Neural cell (in vitro differentiated cells): Measurements from ENCODE around the gene ROR1. TPM values are rescaled to one million over a fixed set of nuclear protein-coding genes. Genes with fewer than 3 reads are reported as not detected.

Experiments used
- H2AFZ ChIP-seq: fragments of 200-600, 300-800 bp; sonication (generic), shearing (Covaris generic); 2 replicates; pipeline ENCODE4 v1.6.0; 2014; ENCODE audit warnings: low read depth, mild to moderate bottlenecking, antibody characterized with exemption, low read length, moderate library complexity
- H3F3A ChIP-seq: fragments of 200-600 bp; shearing (Covaris generic); 2 replicates; pipeline ENCODE4 v1.6.1; 2016; ENCODE audit warnings: mild to moderate bottlenecking, moderate library complexity, mixed read lengths, antibody characterized with exemption, low read length; ENCODE audit not compliant: insufficient read depth, poor library complexity, severe bottlenecking
- H3K27ac ChIP-seq: fragments of 200-600, 300-800 bp; sonication (generic), shearing (Covaris generic); 2 replicates; pipeline ENCODE4 v1.5.1; 2014; ENCODE audit warnings: mild to moderate bottlenecking, low read length, moderate library complexity
- H3K27me3 ChIP-seq: fragments of 300-800, 200-600 bp; sonication (generic), shearing (Covaris generic); 2 replicates; pipeline ENCODE4 v1.6.0; 2014; ENCODE audit warnings: mild to moderate bottlenecking, low read depth, low read length, moderate library complexity; ENCODE audit not compliant: insufficient read depth
- H3K36me3 ChIP-seq: fragments of 300-800, 200-600 bp; sonication (generic), shearing (Covaris generic); 2 replicates; pipeline ENCODE4 v1.5.1; 2014; ENCODE audit warnings: mild to moderate bottlenecking, antibody characterized with exemption, low read length, moderate library complexity; ENCODE audit not compliant: insufficient read depth
- H3K4me2 ChIP-seq: fragments of 300-800, 200-600 bp; sonication (generic), shearing (Covaris generic); 2 replicates; pipeline ENCODE4 v1.6.0; 2014; ENCODE audit warnings: mild to moderate bottlenecking, low read length
- H3K4me3 ChIP-seq: fragments of 300-800, 200-600 bp; sonication (generic), shearing (Covaris generic); 2 replicates; pipeline ENCODE4 v1.5.1; 2014; ENCODE audit warnings: mild to moderate bottlenecking, low read length, moderate library complexity
- H3K79me2 ChIP-seq: fragments of 200-600 bp; shearing (Covaris generic); replicated peaks from 2 replicates; pipeline ENCODE4 v1.6.0; 2014; ENCODE audit warnings: mild to moderate bottlenecking, low read length, moderate library complexity; ENCODE audit not compliant: insufficient read depth
- H3K9ac ChIP-seq: fragments of 300-800, 200-600 bp; sonication (generic), shearing (Covaris generic); 2 replicates; pipeline ENCODE4 v1.6.1; 2016; ENCODE audit warnings: mild to moderate bottlenecking, low read length, mixed read lengths
- H3K9me2 ChIP-seq: fragments of 200-600 bp; shearing (Covaris generic); 2 replicates; pipeline ENCODE4 v1.6.1; 2016; ENCODE audit warnings: mild to moderate bottlenecking, low read length, mixed read lengths; ENCODE audit not compliant: insufficient read depth
- H3K9me3 ChIP-seq: fragments of 200-600, 300-800 bp; sonication (generic), shearing (Covaris generic); 2 replicates; pipeline ENCODE4 v1.6.1; 2016; ENCODE audit warnings: mild to moderate bottlenecking, mixed run types, low read length, moderate library complexity, mixed read lengths
- H4K20me1 ChIP-seq: fragments of 200-600 bp; shearing (Covaris generic); 2 replicates; pipeline ENCODE4 v1.6.1; 2016; ENCODE audit warnings: mild to moderate bottlenecking, mixed run types; ENCODE audit not compliant: insufficient read depth
- CTCF ChIP-seq: fragments of 450-650 bp; IDR thresholded peaks from 2 replicates; pipeline ENCODE4 v1.5.1; 2014; ENCODE audit warnings: antibody characterized with exemption, mild to moderate bottlenecking, moderate library complexity; ENCODE audit not compliant: poor library complexity, severe bottlenecking
- EP300 ChIP-seq: fragments of 450-650 bp; conservative IDR thresholded peaks from 2 replicates; pipeline ENCODE4 v1.6.1; 2014; ENCODE audit warnings: antibody characterized with exemption, mild to moderate bottlenecking, moderate library complexity; ENCODE audit not compliant: poor library complexity, severe bottlenecking
- EZH2 ChIP-seq: fragments of 200-600, 300-800 bp; shearing (Covaris generic), sonication (generic); IDR thresholded peaks from 2 replicates; pipeline ENCODE4 v1.6.1; 2014; ENCODE audit warnings: antibody characterized with exemption, low read length, borderline replicate concordance, mild to moderate bottlenecking; ENCODE audit not compliant: insufficient read depth, poor library complexity, severe bottlenecking
- MXI1 ChIP-seq: fragments of 450-650 bp; conservative IDR thresholded peaks from 2 replicates; pipeline ENCODE4 v1.6.1; 2014; ENCODE audit warnings: antibody characterized with exemption, mild to moderate bottlenecking; ENCODE audit not compliant: poor library complexity, severe bottlenecking
- POLR2AphosphoS5 ChIP-seq: IDR thresholded peaks from 2 replicates; pipeline ENCODE4 v1.6.1; 2012
- RAD21 ChIP-seq: fragments of 450-650 bp; conservative IDR thresholded peaks from 2 replicates; pipeline ENCODE4 v1.6.1; 2014; ENCODE audit warnings: antibody characterized with exemption, mild to moderate bottlenecking, moderate library complexity
- REST ChIP-seq: IDR thresholded peaks from 2 replicates; pipeline ENCODE4 v1.6.1; 2012; ENCODE audit warnings: borderline replicate concordance
- SMC3 ChIP-seq: fragments of 450-650 bp; conservative IDR thresholded peaks from 2 replicates; pipeline ENCODE4 v1.6.1; 2014; ENCODE audit warnings: antibody characterized with exemption, mild to moderate bottlenecking, moderate library complexity; ENCODE audit not compliant: poor library complexity
- TAF1 ChIP-seq: IDR thresholded peaks from 2 replicates; pipeline ENCODE4 v1.6.1; 2012; ENCODE audit warnings: low read depth
- polyA plus RNA-seq: library from polyadenylated mRNA; depleted of rRNA; stranded (reverse); fragments of >200 nt; gene quantifications from 2 replicates; pipeline ENCODE4 v1.2.3, GENCODE V29; 2014

Gene ROR1
- polyA plus RNA-seq, 1 donor from 2014 or later = 0.27 TPM

- H3K27me3 ChIP-seq = no peaks in the 10 kb centered on the region
- H3K9me3 ChIP-seq = no peaks in the 10 kb centered on the region
- no peak overlapping the region for H2AFZ ChIP-seq
- no peaks in the 10 kb centered on the region for H3K36me3 ChIP-seq
- no peak overlapping the region for H3K4me3 ChIP-seq
- H3K79me2 ChIP-seq = no peaks in the 10 kb centered on the region
- no peaks in the 10 kb centered on the region for H3F3A ChIP-seq
- no peak for TF ChIP-seq REST
- no peak for TF ChIP-seq POLR2AphosphoS5
- TF ChIP-seq TAF1 = no peak
- H3K27ac ChIP-seq = no peak overlapping the region
- no peaks in the 10 kb centered on the region for H3K9me2 ChIP-seq
- no peaks in the 10 kb centered on the region for H4K20me1 ChIP-seq
- no peak overlapping the region for H3K9ac ChIP-seq
- no peak overlapping the region for H3K4me2 ChIP-seq
Observed at GRCh38 chr1:64073705-64074104, 299.9 kb downstream of the ROR1 start.

GRCh38 chr1:64074767-64075166 lies 300.9 kb downstream of the ROR1 start:
- H3K27me3 ChIP-seq = no peaks in the 10 kb centered on the region
- H3K9me3 ChIP-seq = no peaks in the 10 kb centered on the region
- no peaks in the 10 kb centered on the region for H3K36me3 ChIP-seq
- no peaks in the 10 kb centered on the region for H3F3A ChIP-seq
- no peak overlapping the region for H3K9ac ChIP-seq
- no peaks in the 10 kb centered on the region for H4K20me1 ChIP-seq
- H2AFZ ChIP-seq = no peak overlapping the region
- no peaks in the 10 kb centered on the region for H3K79me2 ChIP-seq
- H3K4me3 ChIP-seq = no peak overlapping the region
- TF ChIP-seq MXI1 (no peak), EP300 (no peak), RAD21 (no peak), REST (no peak), POLR2AphosphoS5 (no peak), EZH2 (no peak), CTCF (no peak), SMC3 (no peak), TAF1 (no peak)
- H3K9me2 ChIP-seq = no peaks in the 10 kb centered on the region
- H3K27ac ChIP-seq = no peak overlapping the region
- H3K4me2 ChIP-seq = no peak overlapping the region
